ENCODE measurements around the gene GRHL1.

Gene GRHL1

DNA sequence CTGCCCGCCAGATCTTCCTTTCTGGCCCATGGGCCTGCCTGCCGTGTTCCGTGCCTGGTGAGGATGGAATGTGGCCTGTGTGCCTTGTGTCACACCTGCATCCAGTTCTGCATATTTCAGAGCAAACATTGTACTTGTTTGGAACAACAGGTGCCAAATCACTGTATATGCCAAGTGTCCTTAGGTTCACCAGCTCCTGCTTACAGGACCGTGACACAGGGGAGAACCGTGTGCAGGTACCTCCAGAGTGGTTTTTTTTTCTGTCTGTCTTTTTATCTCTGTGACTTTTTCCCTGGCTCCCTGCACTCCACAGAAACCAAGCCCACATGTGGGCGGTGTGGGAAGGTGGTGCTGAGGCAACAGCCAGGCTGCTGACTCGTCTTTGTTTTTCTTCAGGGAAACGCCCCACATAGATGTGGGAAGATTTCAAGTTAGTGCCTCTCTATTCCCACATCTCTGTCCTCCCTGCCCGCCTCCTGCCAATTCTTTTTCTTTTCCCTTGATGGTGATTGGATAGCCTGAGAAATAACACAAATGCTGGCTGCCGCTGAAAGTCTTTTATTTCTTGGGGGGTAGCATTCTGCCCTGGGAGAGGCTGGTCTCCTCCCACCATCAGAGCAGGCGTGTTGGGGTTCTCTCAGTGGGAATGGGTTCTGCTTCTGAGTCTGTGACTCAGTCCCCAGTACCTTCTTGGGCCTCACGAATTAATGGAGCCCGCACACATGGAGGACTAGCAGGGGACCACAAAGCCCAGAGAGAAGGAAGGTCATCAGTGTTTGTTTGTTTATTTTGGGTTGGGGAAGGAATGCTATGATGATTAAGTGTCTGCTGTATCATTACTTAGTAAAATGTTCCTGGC is 21.4 kb downstream of the GRHL1 start:
- DNase-seq = peak; percentile 57

DNA sequence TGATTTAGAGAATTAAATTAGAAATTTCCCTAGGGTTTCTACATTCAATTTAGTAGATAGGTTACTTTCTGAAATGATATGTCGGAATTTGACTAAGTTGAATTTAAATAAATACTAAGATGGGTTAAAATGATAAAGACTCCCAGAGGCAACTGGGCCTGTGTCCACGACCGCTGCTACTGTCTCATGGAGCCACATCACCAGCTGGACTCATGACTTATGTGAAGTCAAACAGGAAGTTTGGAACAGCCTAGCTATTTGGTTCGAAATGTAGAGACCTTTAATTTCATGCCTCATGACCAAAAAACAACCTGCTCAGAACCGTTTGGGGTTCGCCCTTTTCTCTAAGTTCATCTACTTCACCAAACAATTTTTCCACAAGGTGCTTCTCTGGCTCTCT is 22.2 kb downstream of the GRHL1 start:
- DNase-seq = no peak

DNA sequence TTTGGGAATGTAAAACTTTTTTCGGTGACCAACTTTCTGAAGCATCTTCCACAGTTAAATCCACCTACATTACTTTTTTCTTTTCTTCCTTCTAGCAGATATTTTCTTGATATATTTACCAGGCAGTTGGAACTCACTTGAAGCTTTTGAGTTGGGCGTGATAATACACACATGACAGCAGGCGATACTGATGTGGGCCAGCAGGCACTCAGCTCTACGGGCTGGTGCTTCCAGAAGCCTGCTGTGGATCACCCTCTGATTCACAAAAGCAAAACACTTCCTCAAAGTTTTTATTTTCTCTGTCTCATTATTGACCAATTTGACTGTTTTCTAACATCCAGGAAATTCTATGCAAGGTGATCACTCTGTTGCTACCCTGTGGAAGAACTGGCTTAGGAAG is 22.9 kb downstream of the GRHL1 start:
- no peak for DNase-seq

DNA sequence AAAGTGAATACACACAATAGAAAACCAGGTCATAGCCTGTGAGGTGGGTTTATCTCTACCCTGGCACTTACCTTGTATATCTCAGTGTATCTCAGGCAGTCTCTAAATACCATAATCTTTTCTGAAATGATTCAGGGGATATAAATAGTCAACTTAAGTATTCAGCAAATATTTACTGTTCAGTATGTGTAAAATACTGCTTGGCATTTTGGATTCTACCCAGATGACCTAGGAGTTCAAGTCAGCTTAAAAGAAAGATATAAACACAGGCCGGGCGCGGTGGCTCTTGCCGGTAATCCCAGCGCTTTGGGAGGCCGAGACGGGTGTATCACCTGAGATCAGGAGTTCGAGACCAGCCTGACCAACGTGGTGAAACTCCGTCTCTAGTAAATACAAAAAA is 23.8 kb downstream of the GRHL1 start:
- DNase-seq = no peak

DNA sequence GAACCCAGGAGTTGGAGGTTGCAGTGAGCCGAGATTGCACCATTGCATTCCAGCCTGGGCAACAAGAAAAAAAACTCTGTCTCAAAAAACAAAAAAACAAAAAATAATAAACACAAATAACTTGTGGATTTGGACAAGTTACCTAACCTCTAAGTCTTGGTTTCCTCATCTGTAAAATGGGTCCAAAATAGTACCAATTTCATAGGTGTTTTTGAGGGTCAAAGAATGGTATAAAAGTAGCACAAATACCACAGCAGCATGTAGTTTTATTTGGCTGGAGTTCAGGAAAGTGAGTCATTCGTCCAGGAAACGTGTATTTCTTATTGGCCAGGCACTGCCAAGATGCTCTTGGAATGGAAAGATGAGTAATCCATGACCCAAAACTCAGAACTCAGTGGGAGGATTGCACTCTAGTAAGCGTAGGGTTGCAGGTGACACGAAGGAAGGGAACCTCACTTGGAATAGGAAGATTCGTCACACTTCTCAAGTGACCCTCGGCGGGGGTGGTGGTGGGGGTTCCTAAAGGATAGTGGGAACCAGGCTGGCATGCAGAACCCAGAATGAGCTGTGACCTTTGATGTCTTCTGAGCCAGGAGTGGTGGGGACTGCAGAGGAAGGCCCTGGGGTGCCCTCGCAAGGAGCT is 24.4 kb downstream of the GRHL1 start:
- peak; percentile 55 for DNase-seq

DNA sequence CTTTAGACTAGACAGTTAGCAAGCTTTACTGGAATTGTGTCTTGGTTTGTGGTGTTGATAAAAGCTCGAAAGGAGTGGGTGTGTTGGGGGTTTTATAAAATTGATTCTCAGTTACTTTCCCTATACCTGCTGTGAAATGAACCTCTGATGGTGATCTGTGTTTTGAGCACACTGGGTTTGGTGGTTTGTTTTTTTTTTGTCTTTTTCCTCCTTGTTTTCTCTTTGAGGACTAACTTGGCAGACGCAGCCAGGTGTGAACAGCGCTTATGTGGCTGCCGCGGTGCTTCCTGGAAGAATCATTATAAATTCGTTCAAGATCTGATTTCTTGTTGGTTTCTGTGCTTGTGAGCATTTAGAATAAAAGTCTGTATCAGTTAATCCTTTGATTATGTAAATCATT is 28.5 kb downstream of the GRHL1 start:
- DNase-seq = peak; percentile 53

DNA sequence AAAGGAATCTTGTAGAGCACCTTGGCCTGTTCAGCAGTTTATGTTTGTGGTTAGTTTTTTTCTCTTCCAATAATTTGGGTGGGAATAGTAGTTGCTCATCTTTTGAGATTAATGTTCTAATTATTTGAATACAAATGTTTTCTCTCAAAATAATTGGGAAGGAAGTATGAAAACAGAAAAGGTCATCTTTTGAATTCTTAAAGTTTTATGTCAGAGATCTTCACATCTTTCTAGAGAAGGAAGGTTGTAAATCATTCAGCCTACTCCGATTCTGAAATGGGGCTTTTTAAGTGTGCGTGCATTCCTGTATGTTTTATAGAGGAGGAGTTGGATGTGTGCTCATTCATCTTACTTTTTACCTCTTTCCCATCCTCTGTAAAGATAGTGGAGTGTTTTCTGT is 29.0 kb downstream of the GRHL1 start:
- DNase-seq = no peak

DNA sequence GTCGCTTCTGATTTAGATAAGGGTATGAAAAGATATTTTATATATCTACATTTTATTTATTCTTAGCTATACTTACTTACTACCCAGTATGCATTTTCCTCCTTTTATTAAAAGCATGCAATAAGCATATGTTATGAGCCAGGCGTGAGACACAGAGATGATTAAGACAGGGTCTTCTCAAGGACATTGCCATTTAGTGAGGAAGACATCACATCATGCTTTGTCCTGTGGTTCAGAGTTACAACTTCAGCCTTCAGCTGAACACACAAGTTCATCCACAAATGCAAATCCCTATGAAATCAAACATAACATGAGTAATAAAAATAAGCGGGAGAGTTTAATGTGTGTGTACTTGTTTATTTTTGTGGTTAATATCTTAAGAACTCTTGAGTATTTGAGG is 30.2 kb downstream of the GRHL1 start:
- no peak for DNase-seq

DNA sequence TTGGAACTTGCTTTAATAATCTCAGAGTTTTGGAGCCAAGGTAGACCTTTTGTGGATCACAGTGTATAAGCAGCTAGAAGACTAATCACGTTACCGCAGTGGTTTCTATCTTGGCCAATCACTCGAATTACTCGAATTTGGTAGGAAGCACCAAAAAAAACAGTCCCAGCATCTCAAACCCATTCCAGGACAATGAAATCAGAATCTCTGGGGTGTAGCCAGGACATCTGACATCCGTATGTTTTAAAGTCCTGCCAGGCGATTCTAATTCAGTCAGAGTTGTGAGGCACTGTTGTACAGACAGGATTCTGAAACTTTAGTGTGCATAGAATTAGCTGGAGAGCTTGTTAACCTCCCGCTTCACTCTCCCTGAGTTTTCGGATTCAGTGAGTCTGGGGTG is 30.8 kb downstream of the GRHL1 start:
- no peak for DNase-seq

DNA sequence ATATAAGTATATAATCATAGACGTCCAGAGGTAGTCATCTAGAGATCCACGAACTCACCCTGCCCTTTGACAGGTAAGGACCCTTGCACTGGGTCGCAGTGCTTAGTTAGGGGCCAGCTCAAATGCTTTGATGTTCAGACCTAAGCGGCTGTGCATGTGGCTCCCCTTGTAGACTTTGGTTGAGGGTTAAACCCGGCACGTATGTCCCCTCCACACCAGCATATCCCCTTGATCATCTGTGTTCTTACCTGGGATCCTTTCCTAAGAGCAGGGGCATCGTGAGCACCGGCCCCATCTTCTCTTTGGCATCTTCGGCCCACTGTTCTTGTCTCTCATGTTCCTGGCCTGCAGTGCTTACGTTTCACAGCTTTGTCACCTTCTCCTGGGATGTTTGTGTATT is 31.4 kb downstream of the GRHL1 start:
- DNase-seq = no peak

DNA sequence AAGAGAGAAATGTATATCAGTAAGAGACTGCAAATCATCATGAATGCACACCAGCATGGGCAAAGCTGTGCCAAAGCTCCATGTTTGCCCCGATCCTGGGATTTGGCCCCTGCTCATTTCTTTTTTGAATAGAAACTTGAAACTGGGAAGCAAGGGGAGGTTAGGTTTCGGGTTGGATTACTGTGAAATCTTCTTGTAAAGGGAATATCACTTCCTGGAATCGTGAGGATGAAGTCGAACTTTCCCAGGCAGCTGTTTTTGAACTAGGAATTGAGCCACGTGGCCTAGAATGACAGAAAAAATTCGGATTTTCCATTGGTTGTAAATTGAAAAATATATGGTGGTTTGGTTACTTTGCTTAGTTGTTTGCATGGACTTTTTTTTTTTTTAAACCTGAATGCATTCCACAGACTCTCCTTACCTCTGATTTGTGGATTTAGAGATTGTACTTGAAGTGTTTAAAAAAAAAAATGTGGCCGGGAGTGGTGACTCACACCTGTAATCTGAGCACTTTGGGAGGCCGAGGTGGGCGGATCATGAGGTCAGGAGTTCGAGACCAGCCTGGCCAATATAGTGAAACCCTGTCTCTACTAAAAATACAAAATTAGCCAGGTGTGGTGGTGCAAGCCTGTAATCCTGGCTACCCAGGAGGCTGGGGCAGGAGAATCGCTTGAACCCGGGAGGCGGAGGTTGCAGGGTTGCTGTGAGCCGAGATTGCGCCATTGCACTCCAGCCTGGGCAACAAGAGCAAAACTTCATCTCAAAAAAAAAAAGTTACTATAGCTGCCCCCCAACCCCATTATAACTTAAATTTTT is 32.1 kb downstream of the GRHL1 start:
- no peak for DNase-seq

DNA sequence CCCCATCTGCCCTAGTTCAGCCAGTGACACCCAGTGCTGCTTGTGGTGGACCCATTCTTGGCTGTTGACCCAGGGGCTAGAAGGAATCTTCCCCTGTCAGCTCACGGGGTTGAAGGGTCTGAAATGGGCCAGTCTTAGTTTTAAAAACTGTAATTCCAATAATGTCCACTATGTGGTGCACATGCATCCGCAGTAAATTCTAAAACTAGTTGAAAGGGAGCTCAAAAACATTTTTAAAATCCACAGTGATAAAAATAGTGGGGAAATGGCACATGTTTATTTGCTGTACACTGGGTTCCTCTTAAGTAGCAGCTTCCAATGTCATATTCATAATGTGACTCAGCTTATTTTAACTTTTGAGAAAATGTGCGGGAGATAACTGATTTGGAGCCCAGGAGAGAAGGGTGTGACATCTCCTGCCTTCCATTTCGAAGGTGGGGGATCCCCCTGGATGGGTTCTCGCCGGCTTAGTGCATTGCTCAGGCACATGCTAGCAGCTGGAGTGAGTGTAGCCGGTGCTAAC is 32.8 kb downstream of the GRHL1 start:
- peak; percentile 40 for DNase-seq

DNA sequence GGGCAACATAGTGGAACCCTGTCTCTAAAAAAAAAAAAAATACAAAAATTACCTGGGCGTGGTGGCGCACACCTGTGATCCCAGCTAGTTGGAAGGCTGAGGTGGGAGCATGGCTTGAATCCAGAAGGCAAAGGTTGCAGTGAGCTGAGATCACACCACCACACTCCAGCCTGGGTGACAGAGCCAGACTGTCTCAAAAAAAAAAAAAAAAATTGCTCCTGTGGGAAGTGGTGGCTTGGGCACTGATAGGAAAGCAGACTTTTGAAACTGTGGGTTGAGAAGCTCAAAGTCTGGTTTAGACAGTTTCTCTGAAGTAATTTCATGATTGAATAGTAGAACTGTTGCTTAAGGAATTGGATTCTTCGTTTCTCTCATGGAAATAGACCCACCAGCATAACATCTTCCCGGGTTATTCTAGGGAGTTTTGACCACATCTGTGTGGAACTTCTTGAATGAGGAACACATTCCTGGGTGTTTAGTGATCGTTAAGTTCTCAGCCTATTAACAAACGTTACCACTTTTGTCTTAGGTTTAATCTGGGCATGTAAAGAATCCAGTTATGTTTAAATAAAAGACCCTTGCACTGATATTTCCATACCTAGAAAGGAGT is 33.5 kb downstream of the GRHL1 start:
- DNase-seq = no peak

DNA sequence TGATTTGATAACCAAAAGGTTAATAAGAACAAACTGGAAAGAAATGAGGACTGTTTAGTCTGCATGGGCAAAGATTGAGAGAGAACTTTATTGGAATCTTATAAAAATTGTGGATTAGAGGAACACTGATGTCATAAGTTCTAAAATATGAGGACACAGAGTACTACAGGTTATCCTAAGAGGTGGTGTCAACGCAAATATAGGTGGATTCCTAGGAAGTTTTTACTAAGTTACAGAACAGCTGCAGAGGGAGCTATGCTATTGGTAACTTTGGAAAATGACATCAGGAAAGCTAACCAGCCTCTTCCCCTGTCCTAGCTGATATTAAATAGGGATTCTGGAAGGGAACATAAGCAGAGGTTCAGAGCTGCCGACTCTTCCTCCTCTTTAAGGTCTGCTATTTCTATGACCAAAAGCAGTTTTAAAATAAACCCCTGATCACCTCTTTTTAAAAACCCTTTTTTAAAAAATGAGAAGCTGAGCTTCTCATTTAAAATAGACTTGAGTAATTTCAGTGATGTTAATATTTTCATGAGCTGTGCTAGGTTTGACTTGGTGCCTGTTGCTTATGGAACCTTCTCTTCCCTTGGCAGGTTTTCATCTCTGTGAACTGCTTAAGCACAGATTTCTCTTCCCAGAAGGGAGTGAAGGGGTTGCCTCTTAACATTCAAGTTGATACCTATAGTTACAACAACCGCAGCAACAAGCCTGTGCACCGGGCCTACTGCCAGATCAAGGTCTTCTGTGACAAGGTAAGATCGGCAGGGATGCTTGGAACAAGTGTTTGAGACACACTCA is 34.2 kb downstream of the GRHL1 start:
- DNase-seq = no peak

DNA sequence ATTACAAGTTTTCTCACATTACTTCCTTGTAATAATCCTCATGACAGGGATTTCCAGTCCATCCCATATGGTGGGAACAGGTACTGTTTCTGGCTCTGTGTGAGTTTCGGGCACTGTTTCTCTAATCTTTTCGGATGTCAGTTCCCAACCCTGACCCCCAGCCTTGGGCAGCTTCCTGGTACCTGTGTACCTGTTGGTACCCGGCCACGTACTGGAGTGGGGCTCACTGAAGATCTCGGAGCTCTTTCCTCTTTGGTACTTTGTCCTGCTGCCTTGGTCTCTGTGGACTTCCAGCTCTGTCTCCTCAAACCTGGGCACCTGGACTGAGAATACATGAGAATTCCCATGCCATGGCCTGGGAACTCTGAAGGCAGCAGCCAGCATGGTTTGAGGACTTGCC is 36.8 kb downstream of the GRHL1 start:
- DNase-seq = peak; percentile 18

DNA sequence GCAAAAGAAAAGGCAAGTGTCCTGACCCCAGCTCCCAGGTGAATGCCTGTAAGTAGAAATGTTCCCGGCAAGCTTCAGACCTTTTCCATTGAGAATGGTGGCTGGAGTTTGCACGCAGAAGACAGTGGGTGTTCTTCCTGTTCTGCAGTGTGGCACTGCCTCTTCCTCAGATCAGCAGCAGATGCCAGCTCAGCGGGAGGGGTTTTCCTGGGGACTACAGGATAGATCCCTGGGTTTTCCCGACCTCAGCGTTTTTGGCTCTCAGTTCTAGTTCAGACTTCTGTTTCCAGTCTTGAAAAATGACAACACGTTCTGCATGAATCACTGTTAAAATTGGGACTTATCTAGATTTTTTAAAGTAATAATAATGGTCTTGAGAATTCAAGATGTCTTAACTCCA is 39.2 kb downstream of the GRHL1 start:
- DNase-seq = peak; percentile 16

DNA sequence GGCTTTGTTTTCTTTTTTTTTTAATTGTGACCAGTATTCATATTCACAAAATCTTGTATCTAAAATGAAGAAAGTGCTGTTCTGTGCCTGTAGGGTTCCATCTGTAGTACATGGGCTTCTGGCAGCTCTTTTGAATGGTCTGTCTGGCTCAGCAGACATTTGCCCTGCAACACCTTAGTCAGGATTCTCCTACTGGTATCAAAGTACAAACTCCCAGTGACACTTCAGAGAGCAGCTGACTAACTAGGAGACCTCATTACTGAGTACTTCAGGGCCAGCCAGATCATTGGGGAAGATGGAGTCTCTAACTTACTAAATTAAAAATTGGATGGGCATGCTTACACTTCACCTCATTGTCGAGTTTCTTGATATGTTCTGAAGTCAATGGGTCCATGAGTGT is 39.7 kb downstream of the GRHL1 start:
- DNase-seq = peak; percentile 4

DNA sequence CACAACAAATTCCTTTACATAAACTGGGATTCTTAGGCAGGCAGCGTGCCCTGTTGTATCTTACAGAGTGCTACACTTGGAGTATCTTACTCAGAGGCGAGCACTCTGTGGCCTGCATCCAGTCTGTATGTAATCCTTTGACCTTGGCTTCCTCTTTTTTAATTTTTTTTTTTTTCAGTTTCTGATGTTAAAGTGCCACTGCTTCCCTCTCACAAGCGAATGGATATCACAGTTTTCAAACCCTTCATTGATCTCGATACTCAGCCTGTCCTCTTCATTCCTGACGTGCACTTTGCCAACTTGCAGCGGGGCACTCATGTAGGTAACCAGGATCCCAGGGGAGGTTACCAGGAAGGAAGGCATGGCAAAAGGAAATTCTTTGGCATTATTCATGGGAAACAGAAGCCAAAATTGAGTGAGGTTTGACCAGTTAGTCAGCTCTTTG is 40.4 kb downstream of the GRHL1 start:
- DNase-seq = no peak

DNA sequence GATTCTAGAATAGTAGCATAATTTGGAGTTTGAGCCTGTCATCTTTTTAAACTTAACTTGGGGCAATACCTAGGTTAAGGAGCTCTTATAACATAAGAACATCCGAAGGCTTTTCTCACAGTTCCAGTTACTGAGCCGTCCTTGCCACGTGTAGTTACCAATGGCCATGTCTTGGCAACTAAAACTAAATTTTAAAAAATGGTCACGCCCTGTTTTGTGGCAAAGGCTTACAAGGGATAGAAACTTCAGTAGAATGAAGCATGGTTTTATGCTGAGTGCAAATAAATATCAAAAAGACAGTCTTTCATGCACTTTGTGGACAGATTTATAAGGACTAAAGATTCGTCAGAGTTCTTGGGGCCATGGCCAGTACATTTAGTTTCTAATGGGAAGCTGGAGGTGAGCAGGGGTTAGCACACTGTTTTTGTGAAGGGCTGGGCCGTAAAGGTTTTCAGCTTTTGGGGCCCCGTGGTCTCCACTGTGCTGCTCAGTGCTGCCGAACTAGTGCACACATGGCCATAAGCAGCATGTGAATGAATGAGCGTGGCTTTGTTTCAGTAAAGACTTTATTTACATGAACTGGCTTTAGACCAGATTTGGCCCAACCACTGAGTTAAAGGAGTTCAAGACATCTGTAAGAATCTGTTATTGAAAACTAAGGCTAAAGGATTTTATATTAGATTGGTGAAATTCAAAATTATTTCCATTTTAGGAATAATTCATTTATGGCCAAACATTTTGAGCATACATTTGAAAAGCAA is 41.1 kb downstream of the GRHL1 start:
- DNase-seq = no peak

DNA sequence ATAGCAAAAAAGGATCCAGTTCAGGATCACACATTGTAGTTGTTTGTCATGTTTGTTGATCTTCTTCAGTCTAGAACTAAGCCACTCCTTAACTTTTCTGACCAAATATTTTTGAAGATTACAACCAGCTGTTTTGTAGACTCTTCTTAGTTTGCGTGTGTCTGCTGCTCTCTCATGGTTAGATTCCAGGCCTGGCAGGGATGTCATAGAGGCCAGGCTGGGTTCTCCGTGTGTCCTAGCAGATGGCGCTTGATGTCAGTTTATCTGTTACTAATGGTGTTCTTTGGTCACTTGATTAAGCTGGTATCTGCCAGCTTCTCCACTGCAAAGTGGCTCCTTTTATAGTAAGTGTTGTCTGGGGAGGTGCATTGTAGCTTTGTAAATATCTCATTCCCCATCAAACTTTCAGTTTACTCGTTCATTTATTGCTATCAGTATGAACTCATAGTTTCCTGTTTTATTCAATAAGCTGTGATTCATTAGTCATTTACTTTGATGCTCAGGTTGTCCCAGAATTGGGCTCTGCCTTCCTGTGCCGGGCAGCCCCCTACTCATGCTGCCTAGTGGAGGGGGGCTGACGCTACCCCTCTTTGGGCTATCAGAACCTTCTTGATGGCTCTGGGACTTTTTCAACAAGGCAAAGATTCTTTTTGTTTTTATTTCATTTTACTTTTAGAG is 42.1 kb downstream of the GRHL1 start:
- no peak for DNase-seq

DNA sequence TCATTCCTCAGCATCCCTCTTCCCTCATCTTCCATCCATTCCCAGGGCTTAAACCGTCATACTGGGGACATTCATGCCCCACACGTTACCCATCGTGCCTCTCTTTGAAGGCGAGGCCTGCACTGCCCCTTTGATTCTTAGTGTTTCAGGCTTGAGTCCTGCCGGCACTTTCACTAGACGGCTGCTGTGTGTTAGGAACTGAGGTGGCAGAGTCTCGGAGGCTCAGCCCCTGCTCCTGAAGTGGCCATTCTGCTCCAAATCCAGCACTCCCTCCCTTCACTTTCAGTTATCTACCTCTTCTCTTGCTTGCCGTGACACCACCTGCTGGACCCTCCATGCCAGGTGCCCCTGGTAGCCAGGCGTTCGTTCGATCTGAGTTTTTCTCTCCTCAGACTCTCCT is 43.0 kb downstream of the GRHL1 start:
- peak; percentile 8 for DNase-seq

Measured in stimulated activated CD8-positive, alpha-beta memory T cell treated with anti-CD3 and anti-CD28 coated beads, Interleukin-4, amount 100 ng/mL, for 48 hours (primary cell).